MM.1S (cell line): Measurements from ENCODE around the gene CASQ1.

ENCODE experiments used
- DNase-seq: peaks from one replicate; pipeline ENCODE4 v3.0.0-alpha.2; 2015
- H2AFZ ChIP-seq: fragments of 300-600 bp; sonication (generic); 2 replicates; pipeline ENCODE4 v1.6.0; 2016; ENCODE audit warnings: antibody characterized with exemption, low read length
- H3F3A ChIP-seq: fragments of 300-600 bp; sonication (generic); 2 replicates; pipeline ENCODE4 v1.6.1; 2016; ENCODE audit warnings: mild to moderate bottlenecking, antibody characterized with exemption, low read length, moderate library complexity, mixed read lengths; ENCODE audit not compliant: insufficient read depth
- H3K27ac ChIP-seq: fragments of 300-600 bp; sonication (generic); 2 replicates; pipeline ENCODE4 v1.5.1; 2016; ENCODE audit warnings: mild to moderate bottlenecking, low read length
- H3K27me3 ChIP-seq: fragments of 300-600 bp; sonication (generic); replicated peaks from 2 replicates; pipeline ENCODE4 v1.6.0; 2016; ENCODE audit warnings: low read length; ENCODE audit not compliant: insufficient read depth
- H3K36me3 ChIP-seq: fragments of 300-600 bp; sonication (generic); replicated peaks from 2 replicates; pipeline ENCODE4 v1.6.1; 2016; ENCODE audit warnings: mild to moderate bottlenecking, low read length, mixed read lengths; ENCODE audit not compliant: insufficient read depth
- H3K4me1 ChIP-seq: fragments of 300-600 bp; sonication (generic); 2 replicates; pipeline ENCODE4 v1.6.1; 2016; ENCODE audit warnings: low read length, mixed read lengths
- H3K4me2 ChIP-seq: fragments of 300-600 bp; sonication (generic); 2 replicates; pipeline ENCODE4 v1.6.0; 2016; ENCODE audit warnings: low read depth, low read length
- H3K4me3 ChIP-seq: fragments of 300-600 bp; sonication (generic); 2 replicates; pipeline ENCODE4 v1.5.1; 2016; ENCODE audit warnings: low read length, mixed read lengths
- H3K79me2 ChIP-seq: fragments of 300-600 bp; sonication (generic); 2 replicates; pipeline ENCODE4 v1.6.1; 2016; ENCODE audit warnings: mixed run types, low read length, mixed read lengths
- H3K9ac ChIP-seq: fragments of 300-600 bp; sonication (generic); 2 replicates; pipeline ENCODE4 v1.6.1; 2016; ENCODE audit warnings: low read length, mixed read lengths
- H3K9me2 ChIP-seq: fragments of 300-600 bp; sonication (generic); replicated peaks from 2 replicates; pipeline ENCODE4 v1.6.1; 2016; ENCODE audit warnings: mild to moderate bottlenecking, low read length, mixed read lengths; ENCODE audit not compliant: insufficient read depth
- H3K9me3 ChIP-seq: fragments of 300-600 bp; sonication (generic); replicated peaks from 2 replicates; pipeline ENCODE4 v1.6.1; 2016; ENCODE audit warnings: mild to moderate bottlenecking, low read length, mixed read lengths; ENCODE audit not compliant: insufficient read depth
- H4K20me1 ChIP-seq: fragments of 300-600 bp; sonication (generic); 2 replicates; pipeline ENCODE4 v1.6.1; 2016; ENCODE audit warnings: mild to moderate bottlenecking, low read length, moderate library complexity, mixed read lengths; ENCODE audit not compliant: insufficient read depth
- CTCF ChIP-seq: fragments of 300-600 bp; sonication (generic); IDR thresholded peaks from 2 replicates; pipeline ENCODE4 v1.5.1; 2016; ENCODE audit warnings: antibody characterized with exemption, low read length, mixed read lengths
- EZH2 ChIP-seq: fragments of 300-600 bp; sonication (generic); optimal IDR thresholded peaks from 2 replicates; pipeline ENCODE3; 2017; ENCODE audit warnings: low read depth, mild to moderate bottlenecking, antibody characterized with exemption, low read length, mixed read lengths
- EZH2phosphoT487 ChIP-seq: fragments of 300-600 bp; sonication (generic); IDR thresholded peaks from 2 replicates; pipeline ENCODE4 v1.6.1; 2018; ENCODE audit warnings: antibody characterized with exemption, low read length

Gene CASQ1

DNA sequence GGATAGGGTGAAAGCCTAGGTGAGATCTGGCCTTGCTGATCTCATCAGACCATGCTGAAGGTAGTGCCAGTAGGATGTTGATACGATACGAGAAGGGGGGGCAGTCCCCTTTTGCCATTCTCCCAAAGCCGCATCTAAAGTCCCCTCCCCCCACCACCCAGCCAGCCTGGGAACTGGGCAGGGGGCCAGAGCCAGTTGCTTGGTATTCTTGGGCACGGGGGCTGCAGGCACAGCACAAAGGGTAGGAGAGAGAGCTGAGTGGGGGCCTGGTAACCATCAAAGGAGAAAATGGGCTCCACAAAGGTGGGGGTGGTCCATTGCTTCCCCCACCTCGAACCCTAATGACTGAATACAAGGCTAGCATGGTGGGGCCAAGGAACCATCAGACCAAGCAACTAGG is 20.2 kb downstream of the CASQ1 start:
- Histone ChIP-seq H3K79me2 (peaks cover 54% of the 10 kb centered on the region), H2AFZ (no peak overlapping the region), H3K36me3 (no peaks in the 10 kb centered on the region; the same call in 1 of the 2 replicates), H3K4me2 (no peak overlapping the region), H3K4me1 (peaks cover 12% of the 10 kb centered on the region), H3K9ac (no peak overlapping the region), H3K9me3 (no peaks in the 10 kb centered on the region), H3K9me2 (no peaks in the 10 kb centered on the region), H3K27me3 (no peaks in the 10 kb centered on the region), H3K4me3 (no peak overlapping the region), H3K27ac (no peak overlapping the region), H4K20me1 (no peaks in the 10 kb centered on the region), H3F3A (peaks cover 15% of the 10 kb centered on the region; the same call in 1 of the 2 replicates)
- TF ChIP-seq EZH2phosphoT487 (no peak), CTCF (no peak), EZH2 (no peak)
- DNase-seq = no peak

- H3K4me1 ChIP-seq = peaks cover 8% of the 10 kb centered on the region
- no peaks in the 10 kb centered on the region for H3K9me3 ChIP-seq
- H3K79me2 ChIP-seq = peaks cover 48% of the 10 kb centered on the region
- no peak overlapping the region for H3K4me3 ChIP-seq
- peaks cover 10% of the 10 kb centered on the region; the same call in 1 of the 2 replicates for H3F3A ChIP-seq
- no peak for DNase-seq
- no peak overlapping the region for H3K9ac ChIP-seq
- H3K36me3 ChIP-seq = no peaks in the 10 kb centered on the region; the same call in 1 of the 2 replicates
- H3K27me3 ChIP-seq = no peaks in the 10 kb centered on the region
- no peak for TF ChIP-seq EZH2
- TF ChIP-seq CTCF = no peak
- no peak for TF ChIP-seq EZH2phosphoT487
- no peaks in the 10 kb centered on the region for H3K9me2 ChIP-seq
- no peak overlapping the region for H2AFZ ChIP-seq
- H3K27ac ChIP-seq = no peak overlapping the region
- H3K4me2 ChIP-seq = no peak overlapping the region
- H4K20me1 ChIP-seq = no peaks in the 10 kb centered on the region
Measured at GRCh38 chr1:160211046-160211790, 20.8 kb downstream of the CASQ1 start.

DNA sequence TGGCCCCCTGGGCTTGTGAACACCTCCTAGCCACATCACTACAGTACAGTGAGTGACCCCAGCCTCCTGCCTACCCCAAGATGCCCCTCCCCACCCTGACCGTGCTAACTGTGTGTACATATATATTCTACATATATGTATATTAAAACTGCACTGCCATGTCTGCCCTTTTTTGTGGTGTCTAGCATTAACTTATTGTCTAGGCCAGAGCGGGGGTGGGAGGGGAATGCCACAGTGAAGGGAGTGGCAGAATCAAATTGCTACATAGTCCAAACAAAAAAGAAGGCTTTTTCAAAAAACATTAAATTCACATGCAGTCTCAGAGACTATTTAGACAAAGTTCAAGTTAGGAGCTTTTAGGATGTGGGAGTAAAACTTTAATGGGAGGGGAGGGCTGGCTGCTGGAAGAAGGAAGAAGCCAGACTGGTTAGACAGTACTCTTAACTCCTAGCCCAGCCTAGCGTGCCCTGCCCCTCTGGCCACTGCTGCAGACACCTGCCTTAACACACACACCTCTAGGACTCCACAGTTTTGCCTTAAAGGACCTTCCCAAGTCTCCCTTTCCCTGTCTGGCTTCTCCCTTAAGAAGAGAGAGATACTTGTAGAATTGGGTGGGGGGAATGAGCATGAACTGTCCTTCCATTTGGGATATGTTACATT is 24.2 kb downstream of the CASQ1 start:
- Histone ChIP-seq H3K4me2 (no peak overlapping the region), H3K79me2 (peaks cover 15% of the 10 kb centered on the region), H3K27me3 (no peaks in the 10 kb centered on the region), H3K9ac (no peak overlapping the region), H3K9me2 (no peaks in the 10 kb centered on the region), H3K27ac (no peak overlapping the region), H3F3A (no peaks in the 10 kb centered on the region), H4K20me1 (no peaks in the 10 kb centered on the region), H3K4me3 (no peak overlapping the region), H3K36me3 (no peaks in the 10 kb centered on the region; the same call in 1 of the 2 replicates), H3K9me3 (no peaks in the 10 kb centered on the region), H2AFZ (no peak overlapping the region), H3K4me1 (no peaks in the 10 kb centered on the region)
- no peak for DNase-seq
- TF ChIP-seq EZH2 (no peak), CTCF (no peak), EZH2phosphoT487 (no peak)
